NCI-H2196 treated with DMSO at 0.1 percent for 48 hours (cell line): ENCODE measurements around the gene AUNIP.
A peak's percentile ranks its signal among the peaks of the same experiment; 100 is the strongest.

Experiments used
- DNase-seq: peaks from one replicate; lab custom pipeline; 2025; ENCODE audit not compliant: unreplicated experiment; lab: John Stamatoyannopoulos, UW

AUNIP gene

GRCh38 chr1:25797939-25798338, 61.3 kb downstream of the AUNIP start:
- DNase-seq: no peak

GRCh38 chr1:25796811-25797458, 62.3 kb downstream of the AUNIP start:
- DNase-seq: peak; percentile 90

GRCh38 chr1:25795946-25796810, 63.1 kb downstream of the AUNIP start:
- DNase-seq: peak; percentile 90

- DNase-seq: no peak
Measured at GRCh38 chr1:25795211-25795610, 64.0 kb downstream of the AUNIP start.

GRCh38 chr1:25794325-25794724, 64.9 kb downstream of the AUNIP start:
- no peak for DNase-seq

GRCh38 chr1:25793585-25794170, 65.6 kb downstream of the AUNIP start:
- no peak for DNase-seq

GRCh38 chr1:25792115-25792514, 67.1 kb downstream of the AUNIP start:
- DNase-seq: no peak

GRCh38 chr1:25790472-25790871, 68.8 kb downstream of the AUNIP start:
- no peak for DNase-seq

- no peak for DNase-seq
Measured at GRCh38 chr1:25787760-25788166, 71.5 kb downstream of the AUNIP start.

- DNase-seq: no peak
Measured at GRCh38 chr1:25786887-25787759, 72.1 kb downstream of the AUNIP start.

- no peak for DNase-seq
Measured at GRCh38 chr1:25785333-25786067, 73.8 kb downstream of the AUNIP start.

- DNase-seq: no peak
Measured at GRCh38 chr1:25784575-25785051, 74.6 kb downstream of the AUNIP start.
